KG1 (cell line): Measurements from ENCODE around the gene SOX9.
"Not testable (repeated sequence)": the region's sequence is repeated elsewhere in the genome, so short reads cannot be mapped to it uniquely, and the experiment has no call there.

Source experiments
- DNase-seq: peaks from one replicate; lab custom pipeline; 2025; lab: John Stamatoyannopoulos, UW

SOX9 gene

DNA sequence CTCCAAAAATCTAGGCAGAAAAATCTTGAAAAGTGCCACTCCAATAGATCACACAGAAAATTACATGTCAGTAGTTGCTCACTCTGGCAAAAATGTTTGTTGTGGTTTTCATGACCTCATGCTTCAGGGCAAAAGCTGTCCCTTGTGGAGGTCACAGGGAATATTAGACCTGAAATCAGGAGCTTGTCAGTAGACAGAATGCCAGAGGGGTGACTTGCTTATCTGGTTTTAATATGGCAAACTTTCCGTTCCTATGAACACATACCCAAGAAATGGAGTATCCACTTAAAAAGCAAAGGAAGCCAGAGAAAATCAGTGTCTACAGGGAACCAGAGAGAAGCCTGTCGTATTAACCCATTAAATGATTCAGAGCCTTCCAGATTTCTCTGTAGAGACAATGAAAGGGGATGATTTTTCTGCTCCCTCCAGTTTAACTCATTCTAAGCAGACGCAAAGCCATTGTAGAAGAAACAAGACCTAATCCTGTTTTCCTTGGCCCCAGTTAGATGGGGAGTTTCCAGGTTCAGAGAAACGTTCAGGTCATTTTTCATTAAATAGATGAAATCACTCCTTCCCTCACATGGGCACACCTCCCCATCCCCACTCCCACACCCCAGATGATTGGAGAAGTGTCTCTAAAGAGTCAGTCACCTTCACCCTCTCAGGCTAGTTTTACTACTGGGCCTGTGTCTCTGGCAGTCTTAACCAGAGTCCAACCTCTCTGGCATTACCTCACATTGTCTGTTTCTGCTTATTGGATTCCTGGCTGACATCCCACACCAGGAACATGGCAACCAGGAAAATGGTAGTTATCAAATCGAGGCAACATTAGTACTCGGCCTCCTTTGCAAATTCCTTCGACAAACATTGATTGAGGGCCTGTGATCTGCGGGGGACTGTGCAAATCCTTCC is 6.0 kb downstream of the SOX9 start:
- no peak for DNase-seq

DNA sequence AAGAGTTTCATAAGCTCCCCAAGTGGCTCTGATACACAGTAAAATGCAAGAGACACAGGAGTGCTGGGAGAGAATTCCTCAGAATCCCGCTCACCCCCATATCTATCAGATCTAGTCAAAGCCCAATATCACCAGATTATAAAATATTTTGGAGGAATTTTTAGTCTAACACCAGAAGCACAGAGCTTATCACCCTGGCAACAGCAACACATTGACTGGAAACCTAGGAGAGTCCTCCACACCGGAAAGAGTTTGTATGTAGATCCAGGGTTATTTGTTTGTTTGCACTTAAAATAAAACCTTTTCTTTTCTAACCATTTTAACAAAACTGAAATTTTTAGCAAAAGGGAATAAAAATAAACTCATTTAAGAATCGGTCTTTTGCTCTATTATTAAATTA is 7.2 kb downstream of the SOX9 start:
- no peak for DNase-seq

DNA sequence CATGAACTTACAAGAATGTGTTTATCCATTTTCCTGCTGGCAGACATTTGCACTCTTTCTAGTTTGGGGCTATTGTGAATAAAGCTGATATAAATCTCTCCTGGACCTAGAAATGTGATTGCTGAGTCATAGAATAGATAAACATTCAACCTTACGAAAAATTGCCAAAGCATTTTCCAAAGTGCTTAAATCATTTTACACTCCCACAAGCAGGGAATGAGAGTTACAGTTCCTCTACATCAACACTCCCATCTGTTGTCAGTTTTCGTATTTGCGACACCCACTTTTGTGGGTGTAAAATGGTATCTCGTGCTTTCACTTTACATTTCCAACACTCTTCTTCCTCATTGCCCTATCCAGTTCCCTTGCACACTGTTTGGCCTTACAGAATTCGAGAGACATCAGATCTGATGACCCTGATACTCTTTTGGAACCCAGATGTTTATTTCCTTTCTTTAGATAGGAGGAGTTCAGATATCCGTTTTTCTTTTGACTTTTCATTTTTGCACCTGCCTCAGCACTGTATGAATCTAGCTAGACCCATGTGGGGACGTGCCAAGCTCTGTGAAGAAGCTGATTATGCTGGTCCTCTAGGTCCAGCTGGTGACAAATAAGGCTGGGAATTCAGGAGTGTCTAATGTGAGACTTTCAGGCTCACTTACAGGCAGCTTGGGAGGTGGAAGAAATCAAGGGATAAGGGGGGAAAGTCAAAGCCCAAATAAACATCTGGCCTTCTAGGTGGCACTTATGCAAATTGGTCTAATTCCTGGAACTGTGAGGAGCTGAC is 14.0 kb downstream of the SOX9 start:
- DNase-seq: no peak

DNA sequence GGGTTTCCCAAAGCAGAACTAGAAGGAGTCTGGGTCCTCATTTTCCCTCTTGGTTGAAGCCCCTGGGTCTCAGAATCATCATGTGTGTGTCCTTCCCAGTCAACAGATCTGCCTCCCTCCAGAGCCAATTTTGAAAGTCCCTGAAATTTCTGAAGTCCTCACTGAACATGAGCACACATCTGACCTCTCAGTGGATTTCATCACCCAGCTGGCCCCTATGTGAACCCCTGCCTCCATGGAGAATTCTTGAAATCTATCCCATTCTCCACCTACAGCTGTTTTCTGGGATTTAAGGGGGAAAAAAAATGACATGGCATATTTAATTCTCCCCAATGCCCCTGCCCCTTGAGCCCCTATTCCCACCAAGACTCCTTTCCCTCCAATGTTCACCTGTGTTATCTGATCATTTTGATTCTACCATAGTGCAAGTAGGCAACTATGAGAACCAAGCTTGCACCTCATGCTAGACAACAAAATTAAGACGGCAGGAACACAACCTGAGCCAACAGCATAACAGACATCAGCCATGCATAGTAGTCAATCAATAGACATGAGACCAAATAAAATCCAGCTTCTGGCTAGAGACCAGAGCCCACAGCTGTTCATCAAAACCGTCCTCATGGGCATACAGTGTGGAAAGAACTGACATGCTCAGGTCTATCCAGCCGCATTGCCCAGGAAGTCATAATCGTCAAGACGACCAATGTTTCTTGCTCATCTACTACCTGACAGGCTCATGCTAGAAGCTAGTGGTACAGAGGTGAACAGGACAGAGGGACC is 14.9 kb downstream of the SOX9 start:
- no peak for DNase-seq

DNA sequence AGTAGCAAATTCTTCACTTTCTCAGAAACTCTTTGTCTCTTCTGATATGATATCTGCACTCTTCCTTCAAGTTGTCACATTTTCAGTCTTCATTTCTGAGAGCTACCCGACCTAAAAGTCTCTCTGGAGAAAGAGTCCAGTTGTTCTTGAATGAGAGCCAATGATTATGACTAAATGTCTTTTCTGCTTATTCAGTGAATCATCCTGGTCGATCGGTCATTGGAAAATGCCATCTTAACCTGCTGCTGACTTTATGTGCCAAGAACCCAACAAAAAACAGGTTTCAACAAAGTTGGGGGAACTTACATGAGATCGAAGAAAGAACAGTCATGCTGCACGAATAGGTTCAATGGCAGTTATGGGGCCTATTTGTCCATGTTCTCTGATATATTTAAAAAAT is 15.9 kb downstream of the SOX9 start:
- DNase-seq: no peak

DNA sequence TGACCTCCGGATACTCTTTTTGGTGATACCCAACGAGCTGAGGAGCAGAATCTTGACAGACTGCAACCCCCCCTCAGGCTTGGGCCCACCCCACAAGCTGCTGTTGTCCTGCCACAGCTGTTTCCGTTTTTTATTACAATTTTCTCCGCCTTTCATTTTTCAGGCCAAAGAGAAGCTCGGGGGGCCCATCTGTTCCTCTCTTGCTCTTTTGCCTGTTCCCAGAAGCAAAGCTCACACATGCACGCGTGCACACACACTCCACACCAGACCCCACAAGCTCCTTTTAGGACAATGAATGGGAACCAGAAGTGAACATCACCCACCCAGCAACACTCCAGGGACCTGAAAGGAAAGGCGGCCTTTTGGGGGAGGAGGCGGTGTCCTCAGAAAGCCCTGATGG is 16.3 kb downstream of the SOX9 start:
- DNase-seq: no peak

DNA sequence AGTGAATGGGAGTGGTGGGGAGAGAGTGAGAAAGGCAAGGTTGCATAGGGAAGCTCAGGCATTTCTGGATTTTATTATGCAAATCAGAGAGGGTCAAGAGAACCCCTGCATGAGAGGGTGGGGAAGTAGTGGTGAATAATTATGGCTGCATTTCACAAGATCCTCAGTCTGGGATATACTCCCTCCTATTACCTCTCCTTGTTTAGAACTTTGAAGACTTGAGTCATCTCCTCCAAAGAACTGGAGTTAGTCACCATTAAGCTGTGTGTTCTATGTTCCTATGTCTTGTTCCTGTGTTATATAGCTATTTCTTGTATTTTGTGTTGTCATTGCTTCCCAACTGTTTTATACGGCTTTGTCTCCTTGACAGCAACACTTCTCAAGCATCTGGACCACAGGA is 18.4 kb downstream of the SOX9 start:
- DNase-seq: no peak

DNA sequence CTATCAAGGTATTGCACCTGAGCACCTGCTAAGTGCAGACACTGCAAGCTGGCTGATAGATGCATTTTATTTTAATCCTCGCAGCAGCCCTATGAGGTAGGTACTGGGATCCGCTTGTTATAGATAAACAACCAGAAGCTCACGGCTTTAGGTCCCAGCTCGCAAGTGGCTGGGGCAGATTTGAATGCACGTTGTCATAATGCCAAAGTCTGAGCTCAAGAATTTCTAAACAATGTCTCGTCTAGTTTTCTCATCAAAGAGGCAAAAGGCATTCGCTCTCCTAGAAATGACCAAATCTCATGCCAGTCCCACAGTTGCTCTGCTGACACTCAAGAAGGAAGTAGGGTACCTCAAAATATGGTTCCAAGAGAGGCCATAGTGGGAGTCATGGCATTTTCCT is 20.5 kb downstream of the SOX9 start:
- DNase-seq: no peak

DNA sequence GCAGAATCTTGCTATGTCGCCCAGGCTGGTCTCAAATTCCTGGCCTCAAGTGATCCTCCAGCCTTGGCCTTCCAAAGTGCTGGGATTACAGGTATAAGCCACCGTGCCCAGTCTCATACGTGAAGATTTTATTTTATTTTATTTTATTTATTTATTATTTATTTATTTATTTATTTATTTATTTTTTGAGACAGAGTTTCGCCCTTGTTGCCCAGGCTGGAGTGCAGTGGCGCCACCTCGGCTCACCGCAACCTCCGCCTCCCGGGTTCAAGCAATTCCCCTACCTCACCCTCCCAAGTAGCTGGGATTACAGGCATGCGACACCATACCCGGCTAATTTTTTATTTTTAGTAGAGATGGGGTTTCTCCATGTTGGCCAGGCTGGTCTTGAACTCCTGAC is 21.3 kb downstream of the SOX9 start:
- not testable (repeated sequence) for DNase-seq

DNA sequence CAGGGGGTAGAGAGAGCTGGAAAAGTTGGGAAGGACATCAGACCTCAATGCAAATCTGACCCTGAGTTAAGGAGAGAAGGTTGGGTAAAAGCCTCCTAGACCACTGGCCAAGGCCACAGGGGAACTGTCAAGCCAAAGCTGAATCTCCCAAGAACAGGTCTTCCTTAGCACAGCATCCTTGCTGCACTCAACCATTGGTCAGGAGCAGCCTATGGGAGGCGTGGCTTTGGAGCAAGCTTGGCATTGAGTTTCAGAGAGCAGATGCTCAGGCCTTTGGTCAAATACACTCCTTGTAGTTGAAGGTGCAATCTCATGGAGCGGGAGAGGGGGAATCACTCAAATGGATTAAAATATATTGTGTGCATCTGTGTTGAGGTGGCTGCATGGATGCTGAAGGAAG is 21.8 kb downstream of the SOX9 start:
- DNase-seq: no peak

DNA sequence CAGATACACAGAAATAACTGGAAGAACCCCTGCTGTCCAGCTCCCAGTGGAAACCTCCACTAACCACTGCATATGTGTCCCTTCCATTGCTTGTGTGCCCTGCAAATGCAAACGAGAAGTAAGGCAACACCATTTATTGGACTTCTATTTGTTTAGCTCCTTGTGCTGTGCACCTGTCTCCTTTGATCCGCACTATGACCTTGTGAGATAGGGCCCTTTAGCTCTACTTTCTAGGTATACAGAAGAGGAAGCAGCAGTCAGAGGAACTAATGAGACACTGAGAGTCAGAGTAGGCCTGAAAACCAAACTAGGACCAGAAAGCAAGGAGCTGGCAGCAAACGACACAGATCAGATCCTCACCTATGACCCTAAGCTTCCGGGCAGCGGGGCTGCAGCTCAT is 22.4 kb downstream of the SOX9 start:
- no peak for DNase-seq

DNA sequence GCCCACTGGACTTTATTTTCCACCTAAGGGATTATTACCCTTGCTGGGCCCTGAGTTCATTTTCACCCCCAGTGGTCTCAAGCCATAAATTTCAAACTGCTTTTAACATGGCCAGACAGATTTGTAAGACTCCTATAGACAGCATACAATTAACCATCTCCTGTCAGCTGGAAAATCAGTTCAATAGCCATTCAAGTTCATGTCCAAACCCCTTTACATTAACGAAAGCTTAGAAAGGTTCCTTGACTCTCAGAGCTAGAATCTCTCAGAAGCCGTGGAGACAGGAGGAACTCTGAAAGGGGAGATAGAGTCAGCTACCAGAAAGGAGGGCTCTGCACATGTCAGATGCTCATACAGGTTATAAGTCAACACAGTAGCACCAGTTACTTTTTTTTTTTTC is 23.3 kb downstream of the SOX9 start:
- DNase-seq: no peak

DNA sequence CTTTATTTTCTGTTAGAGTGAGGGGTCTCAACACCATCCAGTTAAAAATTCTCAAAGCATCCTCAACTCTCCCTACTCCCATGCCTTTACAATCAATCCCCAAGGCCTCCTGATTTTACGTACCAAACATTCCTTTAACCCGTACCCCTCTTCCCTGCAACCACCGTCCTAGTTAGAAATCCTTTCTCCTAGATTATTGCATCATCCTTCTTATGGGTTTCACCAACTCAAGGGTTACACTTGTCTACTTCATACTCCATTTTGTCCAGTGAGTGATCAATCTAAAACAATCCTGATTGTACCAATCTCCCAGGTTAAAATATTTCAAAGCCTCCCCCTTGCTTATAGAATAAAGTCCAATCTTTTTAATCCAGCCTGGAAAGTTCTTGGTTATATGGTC is 24.7 kb downstream of the SOX9 start:
- DNase-seq: no peak

DNA sequence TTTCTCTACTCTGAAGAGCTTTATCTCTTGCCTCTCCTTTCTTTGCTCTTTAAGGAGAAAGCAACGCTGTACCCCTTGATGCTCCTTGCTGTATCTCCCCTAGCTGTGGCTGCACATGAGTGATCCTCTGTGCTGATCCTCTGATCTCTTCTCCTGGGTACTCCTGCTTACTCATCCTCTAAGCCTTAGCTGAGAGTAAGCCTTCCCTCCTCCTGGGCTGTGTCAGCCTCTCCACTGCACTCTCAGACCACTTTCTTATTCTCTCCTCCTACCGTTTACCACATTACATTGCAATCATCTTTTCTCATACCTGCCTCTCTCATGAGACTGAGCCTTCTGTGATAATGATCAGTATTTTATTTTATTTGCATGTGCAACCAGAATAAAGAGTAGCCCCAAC is 25.1 kb downstream of the SOX9 start:
- no peak for DNase-seq

DNA sequence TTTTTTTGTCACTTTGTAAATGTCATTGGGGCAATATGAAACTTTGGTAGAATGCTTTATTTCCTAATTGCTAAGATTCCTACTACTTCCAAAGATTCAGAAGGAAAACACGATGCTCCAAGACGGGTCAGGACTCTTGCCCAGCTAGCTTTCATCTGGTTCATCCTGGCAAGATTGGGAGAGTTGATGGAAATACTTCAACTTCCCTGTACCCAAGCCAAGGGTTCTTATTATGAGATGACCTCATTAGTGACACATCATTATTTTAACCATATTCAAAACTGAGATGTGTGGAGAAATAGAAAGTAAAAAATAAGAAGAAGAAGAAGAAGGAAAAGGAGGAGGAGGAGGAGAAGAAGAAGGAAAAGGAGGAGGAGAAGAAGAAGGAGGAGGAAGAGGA is 25.6 kb downstream of the SOX9 start:
- no peak for DNase-seq

DNA sequence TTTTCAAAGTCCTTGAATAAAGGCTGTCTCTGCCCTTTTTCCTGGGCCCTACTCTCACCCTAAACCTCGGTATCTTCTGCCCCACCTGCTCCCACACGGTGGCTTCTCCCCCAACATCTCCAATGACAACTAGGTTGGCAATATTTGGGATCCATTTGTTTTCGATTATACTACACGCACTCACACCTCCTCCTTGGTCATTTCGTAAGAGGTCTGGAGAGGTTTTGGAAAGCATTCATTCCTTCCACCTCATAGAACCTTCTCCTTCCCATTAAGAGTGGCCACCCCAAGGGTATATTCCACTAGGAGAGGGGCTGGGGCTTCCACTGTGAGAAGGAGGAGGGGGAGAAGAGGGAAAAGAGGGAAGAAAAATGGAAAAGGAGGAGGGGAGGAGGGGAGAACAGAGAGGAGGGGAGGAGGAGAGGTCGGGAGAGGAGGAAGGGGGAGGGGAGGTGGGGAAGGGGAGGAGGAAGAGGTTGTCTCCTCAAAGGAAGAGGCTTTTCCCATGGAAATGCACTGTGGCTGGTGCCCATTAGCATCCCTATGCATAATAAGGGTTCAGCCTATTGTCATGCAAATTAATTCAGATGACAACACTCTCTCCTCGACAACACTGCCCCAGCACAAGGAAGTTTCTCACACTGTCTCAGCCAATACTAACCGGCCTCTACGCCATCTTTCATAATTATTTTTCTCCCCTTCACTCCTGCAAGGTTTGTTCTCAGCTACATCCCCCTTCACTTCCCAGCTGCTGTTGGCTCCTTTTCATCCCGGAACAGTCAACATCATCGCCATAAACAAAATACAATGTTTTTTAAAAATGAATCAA is 30.0 kb downstream of the SOX9 start:
- DNase-seq: no peak

DNA sequence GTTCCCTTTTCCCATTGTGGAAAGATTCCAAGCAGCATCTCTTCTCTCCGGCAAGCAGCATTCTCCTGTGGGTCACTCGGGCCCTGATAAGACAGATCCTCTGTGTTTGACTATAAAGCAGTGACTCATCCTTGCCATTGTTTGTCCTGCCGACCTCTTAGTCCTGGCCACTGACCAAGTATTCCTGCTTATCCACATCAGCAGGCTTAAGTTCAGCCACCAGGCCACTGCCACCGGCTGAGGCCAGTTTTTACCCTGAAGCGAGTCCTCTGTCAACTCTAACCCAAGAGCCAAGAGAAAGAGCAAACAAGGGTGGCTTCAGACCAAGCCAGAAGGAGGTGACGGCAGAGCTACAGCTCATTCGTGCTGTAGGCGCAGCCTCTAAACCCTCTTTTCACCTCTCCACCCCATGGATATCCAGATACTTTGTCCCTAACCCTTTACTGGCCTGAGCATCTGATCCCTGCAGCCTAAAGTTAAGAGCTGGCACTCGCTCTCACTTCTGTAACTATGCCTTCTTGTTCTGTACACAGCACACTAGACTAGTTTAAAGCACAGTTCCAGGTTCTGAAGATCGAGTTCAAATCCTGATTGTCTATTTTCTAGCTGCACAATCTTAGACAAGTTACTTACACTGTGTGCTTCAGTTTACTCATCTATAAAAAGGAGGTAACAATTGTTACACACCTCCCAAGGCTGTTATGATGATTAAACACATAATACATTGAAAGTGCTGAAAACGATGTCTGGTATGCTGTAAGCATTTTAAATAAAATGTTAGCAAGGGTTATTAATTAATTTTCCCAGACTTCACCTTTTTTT is 31.0 kb downstream of the SOX9 start:
- DNase-seq: no peak

DNA sequence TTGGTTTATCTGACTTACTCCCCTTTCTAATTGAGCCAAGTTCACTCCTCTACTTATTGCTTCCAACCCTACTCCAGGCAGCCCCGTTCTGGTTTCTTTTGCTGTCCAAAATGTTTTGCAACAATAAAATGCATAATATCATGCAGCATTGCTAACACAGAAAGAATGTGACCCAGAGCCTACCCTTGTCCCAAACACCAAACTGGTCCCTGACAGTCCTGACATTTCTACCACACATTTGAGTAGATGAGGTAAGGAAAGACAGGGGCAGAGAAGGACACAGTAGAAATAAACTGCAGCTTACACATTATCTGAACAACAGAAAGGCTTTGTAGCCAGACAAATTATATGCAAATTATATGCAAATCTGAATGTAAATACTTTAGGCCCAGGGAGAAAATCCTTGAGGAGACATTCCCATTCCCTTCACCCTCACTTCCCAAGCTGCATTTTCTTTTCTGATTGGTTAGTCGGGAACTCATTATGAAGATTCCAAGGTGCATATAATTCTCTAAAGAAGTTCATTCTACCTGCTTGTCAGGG is 31.6 kb downstream of the SOX9 start:
- no peak for DNase-seq

DNA sequence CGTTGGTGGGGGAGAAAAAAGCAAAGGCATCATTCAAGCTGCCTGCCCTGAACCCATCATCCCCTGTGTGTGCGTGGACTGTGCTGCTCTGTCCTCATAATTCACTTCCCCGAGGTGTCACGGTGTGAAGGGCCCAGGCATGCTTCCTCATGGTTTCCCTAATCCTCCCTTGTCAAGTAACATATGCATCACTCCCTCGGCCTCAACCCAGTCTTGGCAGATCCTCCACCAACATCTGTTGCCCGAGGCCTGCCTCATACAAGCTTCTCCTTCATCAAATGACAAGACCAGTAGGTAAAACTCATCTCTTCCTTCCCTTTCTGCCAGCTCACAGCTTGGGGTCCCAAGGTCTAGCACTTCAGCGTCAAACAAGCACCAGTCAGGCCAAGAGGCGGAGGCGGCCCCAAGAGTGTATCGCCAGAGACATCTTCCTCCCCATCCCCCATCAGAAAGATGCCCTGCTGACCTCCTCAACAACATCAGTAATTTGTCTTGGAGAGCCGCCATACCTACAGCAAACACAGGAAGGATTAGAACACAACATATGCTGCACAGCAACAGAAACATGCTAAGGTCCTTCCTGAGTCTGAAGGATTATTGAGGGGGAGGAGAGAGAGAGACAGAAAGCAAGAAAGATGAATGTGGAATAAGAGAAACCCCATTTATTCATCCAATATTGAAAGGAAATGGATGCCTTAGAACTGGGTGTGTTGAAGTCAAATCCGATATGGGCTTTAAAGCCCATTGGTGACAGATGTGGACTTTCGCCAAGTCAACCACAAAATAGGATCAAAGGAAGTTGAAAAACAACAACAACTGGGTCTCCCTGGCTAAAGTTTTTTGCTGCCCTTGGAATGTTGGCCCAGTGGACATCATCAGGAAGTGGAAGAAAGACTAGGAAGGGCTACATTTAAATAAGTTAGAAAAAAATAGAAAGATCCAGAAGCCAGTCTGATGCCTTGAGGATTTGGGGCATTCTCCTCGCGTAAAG is 38.4 kb downstream of the SOX9 start:
- DNase-seq: no peak
